ENCODE data around the gene GJC1.
"Not testable (repeated sequence)": the region's sequence is repeated elsewhere in the genome, so short reads cannot be mapped to it uniquely, and the experiment has no call there.

The GJC1 gene

GRCh38 chr17:44844390-44844830, 14.3 kb upstream of the GJC1 start:
- no peak for DNase-seq (ENCODE audit: low read depth, low spot score)

GRCh38 chr17:44842748-44843147, 12.7 kb upstream of the GJC1 start:
- no peak for DNase-seq (ENCODE audit: low read depth, low spot score)

GRCh38 chr17:44840936-44841335, 10.8 kb upstream of the GJC1 start:
- no peak for DNase-seq (ENCODE audit: low read depth, low spot score)

GRCh38 chr17:44840274-44840673, 10.2 kb upstream of the GJC1 start:
- DNase-seq (ENCODE audit: low read depth, low spot score), result no peak

GRCh38 chr17:44837196-44837595, 7.1 kb upstream of the GJC1 start:
- no peak for DNase-seq (ENCODE audit: low read depth, low spot score)

- DNase-seq (ENCODE audit: low read depth, low spot score), result no peak
Observed at GRCh38 chr17:44832805-44833204, 2.7 kb upstream of the GJC1 start.

GRCh38 chr17:44831371-44831770, 1.3 kb upstream of the GJC1 start:
- no peak for DNase-seq (ENCODE audit: low read depth, low spot score)

GRCh38 chr17:44830359-44831288, 537 bp upstream of the GJC1 start:
- no peak for DNase-seq (ENCODE audit: low read depth, low spot score)

- DNase-seq (ENCODE audit: low read depth, low spot score), result no peak
Observed at GRCh38 chr17:44828919-44829522, 1.1 kb downstream of the GJC1 start.

- DNase-seq (ENCODE audit: low read depth, low spot score), result no peak
Observed at GRCh38 chr17:44827863-44828262, 2.2 kb downstream of the GJC1 start.

- no peak for DNase-seq (ENCODE audit: low read depth, low spot score)
Observed at GRCh38 chr17:44826123-44826790, 3.8 kb downstream of the GJC1 start.

GRCh38 chr17:44825236-44825635, 4.9 kb downstream of the GJC1 start:
- not testable (repeated sequence) for DNase-seq (ENCODE audit: low read depth, low spot score)

- no peak for DNase-seq (ENCODE audit: low read depth, low spot score)
Observed at GRCh38 chr17:44820631-44821212, 9.4 kb downstream of the GJC1 start.

GRCh38 chr17:44818508-44818907, 11.6 kb downstream of the GJC1 start:
- DNase-seq (ENCODE audit: low read depth, low spot score), result not testable (repeated sequence)

GRCh38 chr17:44812263-44812662, 17.8 kb downstream of the GJC1 start:
- no peak for DNase-seq (ENCODE audit: low read depth, low spot score)

GRCh38 chr17:44808656-44809388, 21.3 kb downstream of the GJC1 start:
- not testable (repeated sequence) for DNase-seq (ENCODE audit: low read depth, low spot score)

GRCh38 chr17:44808156-44808555, 21.9 kb downstream of the GJC1 start:
- DNase-seq (ENCODE audit: low read depth, low spot score), result no peak

GRCh38 chr17:44807817-44808155, 22.3 kb downstream of the GJC1 start:
- no peak for DNase-seq (ENCODE audit: low read depth, low spot score)

- DNase-seq (ENCODE audit: low read depth, low spot score), result no peak
Observed at GRCh38 chr17:44807093-44807816, 22.8 kb downstream of the GJC1 start.

- no peak for DNase-seq (ENCODE audit: low read depth, low spot score)
Observed at GRCh38 chr17:44804302-44805089, 25.6 kb downstream of the GJC1 start.

All from smooth muscle cell of the brain vasculature (primary cell).